ENCODE data around the gene RBM12. TPM values are rescaled to one million over a fixed set of nuclear protein-coding genes. Genes with fewer than 3 reads are reported as not detected.
"Not testable (repeated sequence)": the region's sequence is repeated elsewhere in the genome, so short reads cannot be mapped to it uniquely, and the experiment has no call there.

RBM12 gene
- total and polyA plus RNA-seq, 4 donors: 50.2 to 73.9 (median 66.1) TPM

GRCh38 chr20:35698298-35699126 lies 33.8 kb upstream of the RBM12 start:
- 4% methylated on average over 37 of the region's 37 CpGs for WGBS (ENCODE audit: insufficient coverage)
- Histone ChIP-seq H3K27me3 (ENCODE audit: control insufficient read depth, insufficient read depth, low read length) (no peaks in the 10 kb centered on the region), H3K36me3 (ENCODE audit: control insufficient read depth, insufficient read depth, low read length) (peaks cover 35% of the 10 kb centered on the region), H3K4me3 (ENCODE audit: low read depth, low read length) (peak overlapping the region; percentile 76), H3K4me1 (ENCODE audit: control insufficient read depth, insufficient read depth, low read length) (peaks cover 10% of the 10 kb centered on the region), H3K27ac (ENCODE audit: low read depth, low read length) (peak overlapping the region; percentile 91), H3K9me3 (ENCODE audit: control insufficient read depth, insufficient read depth, low read length) (no peaks in the 10 kb centered on the region)
- DNase-seq (ENCODE audit: low read depth in 4 of 6, low spot score in 6 of 6): peak in 2 of 6 donors; percentile 11 to 42

GRCh38 chr20:35697696-35698297 lies 33.1 kb upstream of the RBM12 start:
- no peak for DNase-seq (ENCODE audit: low read depth in 4 of 6, low spot score in 6 of 6)
- H3K4me3 ChIP-seq (ENCODE audit: low read depth, low read length): peak overlapping the region; percentile 76
- H3K27me3 ChIP-seq (ENCODE audit: control insufficient read depth, insufficient read depth, low read length): no peaks in the 10 kb centered on the region
- peaks cover 40% of the 10 kb centered on the region for H3K36me3 ChIP-seq (ENCODE audit: control insufficient read depth, insufficient read depth, low read length)
- WGBS (ENCODE audit: insufficient coverage): 79% methylated on average over 5 of the region's 9 CpGs
- no peak overlapping the region for H3K27ac ChIP-seq (ENCODE audit: low read depth, low read length)
- peaks cover 10% of the 10 kb centered on the region for H3K4me1 ChIP-seq (ENCODE audit: control insufficient read depth, insufficient read depth, low read length)
- H3K9me3 ChIP-seq (ENCODE audit: control insufficient read depth, insufficient read depth, low read length): no peaks in the 10 kb centered on the region

GRCh38 chr20:35695978-35696377 lies 31.3 kb upstream of the RBM12 start:
- no peak overlapping the region for H3K27ac ChIP-seq (ENCODE audit: low read depth, low read length)
- no peaks in the 10 kb centered on the region for H3K9me3 ChIP-seq (ENCODE audit: control insufficient read depth, insufficient read depth, low read length)
- DNase-seq (ENCODE audit: low read depth in 4 of 6, low spot score in 6 of 6): no peak
- peaks cover 40% of the 10 kb centered on the region for H3K36me3 ChIP-seq (ENCODE audit: control insufficient read depth, insufficient read depth, low read length)
- H3K4me1 ChIP-seq (ENCODE audit: control insufficient read depth, insufficient read depth, low read length): peaks cover 10% of the 10 kb centered on the region
- no peaks in the 10 kb centered on the region for H3K27me3 ChIP-seq (ENCODE audit: control insufficient read depth, insufficient read depth, low read length)
- no CpG with 5 or more reads among the region's 4 CpGs for WGBS (ENCODE audit: insufficient coverage)
- H3K4me3 ChIP-seq (ENCODE audit: low read depth, low read length): no peak overlapping the region

- Histone ChIP-seq H3K9me3 (ENCODE audit: control insufficient read depth, insufficient read depth, low read length) (no peaks in the 10 kb centered on the region), H3K36me3 (ENCODE audit: control insufficient read depth, insufficient read depth, low read length) (peaks cover 40% of the 10 kb centered on the region), H3K27me3 (ENCODE audit: control insufficient read depth, insufficient read depth, low read length) (no peaks in the 10 kb centered on the region), H3K4me3 (ENCODE audit: low read depth, low read length) (no peak overlapping the region), H3K27ac (ENCODE audit: low read depth, low read length) (no peak overlapping the region), H3K4me1 (ENCODE audit: control insufficient read depth, insufficient read depth, low read length) (peaks cover 10% of the 10 kb centered on the region)
- no peak for DNase-seq (ENCODE audit: low read depth in 4 of 6, low spot score in 6 of 6)
- WGBS (ENCODE audit: insufficient coverage): 93% methylated on average over 1 of the region's 2 CpGs
Measured at GRCh38 chr20:35695245-35695749, 30.6 kb upstream of the RBM12 start.

GRCh38 chr20:35690265-35690664 lies 25.6 kb upstream of the RBM12 start:
- Histone ChIP-seq H3K4me1 (ENCODE audit: control insufficient read depth, insufficient read depth, low read length) (no peaks in the 10 kb centered on the region), H3K27ac (ENCODE audit: low read depth, low read length) (no peak overlapping the region), H3K36me3 (ENCODE audit: control insufficient read depth, insufficient read depth, low read length) (peaks cover 55% of the 10 kb centered on the region), H3K9me3 (ENCODE audit: control insufficient read depth, insufficient read depth, low read length) (no peaks in the 10 kb centered on the region), H3K27me3 (ENCODE audit: control insufficient read depth, insufficient read depth, low read length) (no peaks in the 10 kb centered on the region), H3K4me3 (ENCODE audit: low read depth, low read length) (no peak overlapping the region)
- no CpG with 5 or more reads among the region's 4 CpGs for WGBS (ENCODE audit: insufficient coverage)
- DNase-seq (ENCODE audit: low read depth in 4 of 6, low spot score in 6 of 6): no peak

GRCh38 chr20:35686872-35687271 lies 22.2 kb upstream of the RBM12 start:
- not testable (repeated sequence) for H3K27me3 ChIP-seq (ENCODE audit: control insufficient read depth, insufficient read depth, low read length); H3K9me3 ChIP-seq (ENCODE audit: control insufficient read depth, insufficient read depth, low read length); H3K4me3 ChIP-seq (ENCODE audit: low read depth, low read length); H3K4me1 ChIP-seq (ENCODE audit: control insufficient read depth, insufficient read depth, low read length); H3K27ac ChIP-seq (ENCODE audit: low read depth, low read length); DNase-seq (ENCODE audit: low read depth in 4 of 6, low spot score in 6 of 6)
- H3K36me3 ChIP-seq (ENCODE audit: control insufficient read depth, insufficient read depth, low read length): peaks cover 39% of the 10 kb centered on the region
- WGBS (ENCODE audit: insufficient coverage): 94% methylated on average over 7 of the region's 11 CpGs

- H3K36me3 ChIP-seq (ENCODE audit: control insufficient read depth, insufficient read depth, low read length): peaks cover 38% of the 10 kb centered on the region
- not testable (repeated sequence) for DNase-seq (ENCODE audit: low read depth in 4 of 6, low spot score in 6 of 6); H3K9me3 ChIP-seq (ENCODE audit: control insufficient read depth, insufficient read depth, low read length)
Measured at GRCh38 chr20:35685368-35685767, 20.7 kb upstream of the RBM12 start.

GRCh38 chr20:35681960-35682359 lies 17.3 kb upstream of the RBM12 start:
- H3K27ac ChIP-seq (ENCODE audit: low read depth, low read length): no peak overlapping the region
- peaks cover 16% of the 10 kb centered on the region for H3K36me3 ChIP-seq (ENCODE audit: control insufficient read depth, insufficient read depth, low read length)
- H3K4me3 ChIP-seq (ENCODE audit: low read depth, low read length): no peak overlapping the region
- no peaks in the 10 kb centered on the region for H3K27me3 ChIP-seq (ENCODE audit: control insufficient read depth, insufficient read depth, low read length)
- DNase-seq (ENCODE audit: low read depth in 4 of 6, low spot score in 6 of 6): no peak
- WGBS (ENCODE audit: insufficient coverage): 100% methylated on average over 1 of the region's 1 CpG
- no peaks in the 10 kb centered on the region for H3K9me3 ChIP-seq (ENCODE audit: control insufficient read depth, insufficient read depth, low read length)
- no peaks in the 10 kb centered on the region for H3K4me1 ChIP-seq (ENCODE audit: control insufficient read depth, insufficient read depth, low read length)

More at GRCh38 chr20:35685368-35685767, 20.7 kb upstream of the RBM12 start:
- not testable (repeated sequence) for H3K4me1 ChIP-seq (ENCODE audit: control insufficient read depth, insufficient read depth, low read length); H3K27me3 ChIP-seq (ENCODE audit: control insufficient read depth, insufficient read depth, low read length); H3K27ac ChIP-seq (ENCODE audit: low read depth, low read length); H3K4me3 ChIP-seq (ENCODE audit: low read depth, low read length)
- WGBS (ENCODE audit: insufficient coverage): 97% methylated on average over 4 of the region's 9 CpGs

GRCh38 chr20:35680452-35681183 lies 15.9 kb upstream of the RBM12 start:
- no peak for DNase-seq (ENCODE audit: low read depth in 4 of 6, low spot score in 6 of 6)
- Histone ChIP-seq H3K27me3 (ENCODE audit: control insufficient read depth, insufficient read depth, low read length) (no peaks in the 10 kb centered on the region), H3K4me1 (ENCODE audit: control insufficient read depth, insufficient read depth, low read length) (no peaks in the 10 kb centered on the region), H3K27ac (ENCODE audit: low read depth, low read length) (no peak overlapping the region), H3K4me3 (ENCODE audit: low read depth, low read length) (no peak overlapping the region), H3K9me3 (ENCODE audit: control insufficient read depth, insufficient read depth, low read length) (no peaks in the 10 kb centered on the region), H3K36me3 (ENCODE audit: control insufficient read depth, insufficient read depth, low read length) (peaks cover 16% of the 10 kb centered on the region)
- WGBS (ENCODE audit: insufficient coverage): 92% methylated on average over 2 of the region's 4 CpGs
